Mucosa of gallbladder (tissue), 1 donor: ENCODE measurements around the gene CDKAL1. TPM values are rescaled to one million over a fixed set of nuclear protein-coding genes. Genes with fewer than 3 reads are reported as not detected.
A peak's percentile ranks its signal among the peaks of the same experiment; 100 is the strongest.
"Not testable (repeated sequence)": the region's sequence is repeated elsewhere in the genome, so short reads cannot be mapped to it uniquely, and the experiment has no call there.

Experiments used
- DNase-seq: peaks from one replicate; pipeline ENCODE4 v3.0.0-alpha.2; 2020; ENCODE audit warnings: low spot score
- total RNA-seq: library from RNA; stranded (reverse); gene quantifications from one replicate; pipeline ENCODE4 v1.2.1, GENCODE V29; 2021
- donor health status: DM: no; HTN: no; CAD: no.

CDKAL1 gene
- total RNA-seq, result 13.1 TPM

GRCh38 chr6:20534295-20535262 lies at the start of gene CDKAL1:
CDKAL1 (plus strand) TSS chr6:20534457; CDS start chr6:20546351, 11,894 bp downstream.
- peak; percentile 95 for DNase-seq

GRCh38 chr6:20486641-20487040 lies 47.6 kb upstream of the CDKAL1 start:
- DNase-seq, result no peak

GRCh38 chr6:20487669-20488375 lies 46.4 kb upstream of the CDKAL1 start:
- no peak for DNase-seq

- no peak for DNase-seq
These were observed 43.7 kb upstream of the CDKAL1 start for GRCh38 chr6:20490591-20490990.

GRCh38 chr6:20492099-20492498 lies 42.2 kb upstream of the CDKAL1 start:
- no peak for DNase-seq

GRCh38 chr6:20497216-20498040 lies 36.8 kb upstream of the CDKAL1 start:
- no peak for DNase-seq

- DNase-seq, result no peak
These were observed 36.2 kb upstream of the CDKAL1 start for GRCh38 chr6:20498041-20498385.

- DNase-seq, result no peak
These were observed 25.0 kb upstream of the CDKAL1 start for GRCh38 chr6:20509212-20509611.

- no peak for DNase-seq
These were observed 22.4 kb upstream of the CDKAL1 start for GRCh38 chr6:20511852-20512251.

- DNase-seq, result not testable (repeated sequence)
These were observed 9.0 kb upstream of the CDKAL1 start for GRCh38 chr6:20525208-20525607.

GRCh38 chr6:20529086-20529448 lies 5.2 kb upstream of the CDKAL1 start:
- DNase-seq, result not testable (repeated sequence)

- DNase-seq, result no peak
These were observed 1.4 kb upstream of the CDKAL1 start for GRCh38 chr6:20532881-20533280.

GRCh38 chr6:20533746-20534294 lies 437 bp upstream of the CDKAL1 start:
- no peak for DNase-seq

GRCh38 chr6:20538131-20538662 lies 3.9 kb downstream of the CDKAL1 start:
- no peak for DNase-seq

- no peak for DNase-seq
These were observed 4.7 kb downstream of the CDKAL1 start for GRCh38 chr6:20538907-20539306.

GRCh38 chr6:20539387-20539786 lies 5.1 kb downstream of the CDKAL1 start:
- DNase-seq, result no peak

GRCh38 chr6:20540683-20541082 lies 6.4 kb downstream of the CDKAL1 start:
- no peak for DNase-seq

GRCh38 chr6:20541382-20541781 lies 7.1 kb downstream of the CDKAL1 start:
- no peak for DNase-seq

- DNase-seq, result no peak
These were observed 8.8 kb downstream of the CDKAL1 start for GRCh38 chr6:20542927-20543602.

GRCh38 chr6:20548264-20548663 lies 14.0 kb downstream of the CDKAL1 start:
- DNase-seq, result no peak

GRCh38 chr6:20549398-20549797 lies 15.1 kb downstream of the CDKAL1 start:
- not testable (repeated sequence) for DNase-seq
